ENCODE results near the gene VIPR2. TPM values are rescaled to one million over a fixed set of nuclear protein-coding genes. Genes with fewer than 3 reads are reported as not detected.

The VIPR2 gene
- polyA plus RNA-seq, 3 donors = not detected

DNA sequence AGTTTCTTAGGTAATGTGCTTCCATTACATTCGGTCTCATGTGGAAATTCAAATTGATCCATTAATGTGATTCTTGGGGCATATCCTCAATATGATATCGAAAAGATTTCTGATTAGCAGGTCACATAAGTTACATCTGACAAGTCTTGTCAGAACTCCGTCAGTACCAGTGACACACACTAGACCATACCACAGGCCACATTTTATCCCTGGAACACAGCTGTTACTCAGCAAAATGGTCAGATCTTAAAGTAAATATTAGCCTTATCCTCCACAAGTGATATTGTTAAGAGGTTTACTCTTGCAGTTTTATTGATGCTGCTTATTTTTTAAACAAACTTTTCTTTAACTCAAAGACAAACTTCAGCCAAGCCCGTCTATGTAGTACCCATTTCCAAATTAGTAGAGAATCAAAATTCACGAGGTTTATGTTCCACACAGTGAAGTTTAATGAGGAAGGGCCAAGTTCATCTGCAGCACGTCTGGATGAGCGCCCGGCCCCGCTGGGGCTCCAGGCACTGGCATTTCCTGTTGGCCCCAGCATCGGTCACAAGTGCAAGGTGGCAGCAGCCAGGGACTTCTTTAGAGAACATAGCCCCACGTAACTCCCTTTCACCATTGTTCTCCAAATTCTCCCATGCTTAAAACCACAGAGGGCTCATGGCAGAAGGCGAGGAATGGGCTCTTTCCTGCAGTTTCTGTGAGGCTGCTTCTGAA lies 132.2 kb downstream of the VIPR2 start:
- Mint-ChIP-seq H3K9me3 (peaks cover 0 to 6% (median 0%) of the 10 kb centered on the region in 7 donors), H3K4me1 (peaks cover 2% of the 10 kb centered on the region), H3K27ac (no peak overlapping the region), H3K27me3 (ENCODE audit: low read depth in 3 of 3) (peaks cover 1 to 7% (median 5%) of the 10 kb centered on the region in 3 donors), H3K36me3 (no peaks in the 10 kb centered on the region), H3K4me3 (no peak overlapping the region)
- H3K36me3 ChIP-seq (replicated peaks in 1 of 2; ENCODE audit: control insufficient read depth in 1 of 2, insufficient read depth in 2 of 2, low read length in 2 of 2) = no peaks in the 10 kb centered on the region
- H3K4me2 ChIP-seq (replicated peaks; ENCODE audit: extremely low read depth, low read length, poor library complexity, severe bottlenecking) = no peak overlapping the region
- intact Hi-C loops (cut with micrococcal nuclease) = no loop called here
- DNase-seq = no peak
- no peak overlapping the region for H3K9ac ChIP-seq (ENCODE audit: insufficient read depth, low read length, poor library complexity, severe bottlenecking)
- TF ChIP-seq, protein P1, sequence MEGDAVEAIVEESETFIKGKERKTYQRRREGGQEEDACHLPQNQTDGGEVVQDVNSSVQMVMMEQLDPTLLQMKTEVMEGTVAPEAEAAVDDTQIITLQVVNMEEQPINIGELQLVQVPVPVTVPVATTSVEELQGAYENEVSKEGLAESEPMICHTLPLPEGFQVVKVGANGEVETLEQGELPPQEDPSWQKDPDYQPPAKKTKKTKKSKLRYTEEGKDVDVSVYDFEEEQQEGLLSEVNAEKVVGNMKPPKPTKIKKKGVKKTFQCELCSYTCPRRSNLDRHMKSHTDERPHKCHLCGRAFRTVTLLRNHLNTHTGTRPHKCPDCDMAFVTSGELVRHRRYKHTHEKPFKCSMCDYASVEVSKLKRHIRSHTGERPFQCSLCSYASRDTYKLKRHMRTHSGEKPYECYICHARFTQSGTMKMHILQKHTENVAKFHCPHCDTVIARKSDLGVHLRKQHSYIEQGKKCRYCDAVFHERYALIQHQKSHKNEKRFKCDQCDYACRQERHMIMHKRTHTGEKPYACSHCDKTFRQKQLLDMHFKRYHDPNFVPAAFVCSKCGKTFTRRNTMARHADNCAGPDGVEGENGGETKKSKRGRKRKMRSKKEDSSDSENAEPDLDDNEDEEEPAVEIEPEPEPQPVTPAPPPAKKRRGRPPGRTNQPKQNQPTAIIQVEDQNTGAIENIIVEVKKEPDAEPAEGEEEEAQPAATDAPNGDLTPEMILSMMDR (IDR thresholded peaks at IDR 0.05) = no peak
- 16% methylated on average over 10 of the region's 12 CpGs for WGBS (ENCODE audit: insufficient coverage)
- no peak overlapping the region for H3K27ac ChIP-seq (ENCODE audit: low read depth in 1 of 2, low read length in 2 of 2)
- H3K9me3 ChIP-seq (replicated peaks in 1 of 2; ENCODE audit: control insufficient read depth in 1 of 2, insufficient read depth in 1 of 2, low read length in 2 of 2) = no peaks in the 10 kb centered on the region
- H3K27me3 ChIP-seq (ENCODE audit: control insufficient read depth in 2 of 2, insufficient read depth in 2 of 2, low read length in 2 of 2) = no peaks in the 10 kb centered on the region
- H2AFZ ChIP-seq (ENCODE audit: insufficient read depth, low read depth, low read length, poor library complexity, severe bottlenecking) = no peak overlapping the region
- H3K79me2 ChIP-seq (ENCODE audit: insufficient read depth, low read length) = no peaks in the 10 kb centered on the region
- H3K4me3 ChIP-seq (replicated peaks in 1 of 3; ENCODE audit: low read depth in 2 of 3, low read length in 3 of 3) = no peak overlapping the region
- no peaks in the 10 kb centered on the region for H4K20me1 ChIP-seq (ENCODE audit: insufficient read depth, low read length)
- H3K4me1 ChIP-seq (ENCODE audit: control insufficient read depth in 1 of 2, insufficient read depth in 2 of 2, low read length in 2 of 2) = no peaks in the 10 kb centered on the region

DNA sequence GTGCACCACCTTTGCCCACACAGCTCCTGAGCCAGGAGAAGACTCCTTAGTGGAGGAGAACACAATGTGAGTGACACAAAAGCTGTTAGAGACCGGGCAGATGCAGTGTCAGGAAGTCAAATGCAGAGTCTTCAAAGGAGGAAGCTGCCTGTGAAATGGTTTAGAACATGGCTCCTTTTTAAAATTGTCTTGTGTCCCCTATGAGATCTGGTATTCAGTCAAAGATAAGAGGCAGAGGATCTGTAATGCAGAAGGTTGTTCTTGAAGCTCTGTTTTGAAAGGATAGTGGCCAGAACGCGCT lies 133.0 kb downstream of the VIPR2 start:
- Histone ChIP-seq H3K36me3 (replicated peaks in 1 of 2; ENCODE audit: control insufficient read depth in 1 of 2, insufficient read depth in 2 of 2, low read length in 2 of 2) (no peaks in the 10 kb centered on the region), H3K27ac (ENCODE audit: low read depth in 1 of 2, low read length in 2 of 2) (no peak overlapping the region), H3K79me2 (ENCODE audit: insufficient read depth, low read length) (no peaks in the 10 kb centered on the region), H3K4me2 (replicated peaks; ENCODE audit: extremely low read depth, low read length, poor library complexity, severe bottlenecking) (no peak overlapping the region), H2AFZ (ENCODE audit: insufficient read depth, low read depth, low read length, poor library complexity, severe bottlenecking) (no peak overlapping the region), H3K4me1 (ENCODE audit: control insufficient read depth in 1 of 2, insufficient read depth in 2 of 2, low read length in 2 of 2) (no peaks in the 10 kb centered on the region), H4K20me1 (ENCODE audit: insufficient read depth, low read length) (no peaks in the 10 kb centered on the region), H3K9me3 (replicated peaks in 1 of 2; ENCODE audit: control insufficient read depth in 1 of 2, insufficient read depth in 1 of 2, low read length in 2 of 2) (peaks cover 0 to 3% of the 10 kb centered on the region in 2 donors), H3K9ac (ENCODE audit: insufficient read depth, low read length, poor library complexity, severe bottlenecking) (no peak overlapping the region), H3K27me3 (ENCODE audit: control insufficient read depth in 2 of 2, insufficient read depth in 2 of 2, low read length in 2 of 2) (no peaks in the 10 kb centered on the region), H3K4me3 (replicated peaks in 1 of 3; ENCODE audit: low read depth in 2 of 3, low read length in 3 of 3) (no peak overlapping the region)
- Mint-ChIP-seq H3K4me3 (no peak overlapping the region), H3K4me1 (peaks cover 2% of the 10 kb centered on the region), H3K36me3 (no peaks in the 10 kb centered on the region), H3K27ac (peak overlapping the region in 1 of 7 donors; percentile 44), H3K27me3 (ENCODE audit: low read depth in 3 of 3) (peaks cover 1 to 8% (median 7%) of the 10 kb centered on the region in 3 donors), H3K9me3 (peaks cover 0 to 13% (median 3%) of the 10 kb centered on the region in 7 donors)
- intact Hi-C loops (cut with micrococcal nuclease) = no loop called here
- no peak for DNase-seq
- 0% methylated on average over 1 of the region's 3 CpGs for WGBS (ENCODE audit: insufficient coverage)
- TF ChIP-seq, protein P1 (IDR thresholded peaks at IDR 0.05) = no peak

All from CD14-positive monocyte (primary cell).